Neural cell (in vitro differentiated cells): Measurements from ENCODE around the gene MAP3K5. TPM values are rescaled to one million over a fixed set of nuclear protein-coding genes. Genes with fewer than 3 reads are reported as not detected.

Source experiments
- H2AFZ ChIP-seq: fragments of 200-600, 300-800 bp; sonication (generic), shearing (Covaris generic); 2 replicates; pipeline ENCODE4 v1.6.0; 2014; ENCODE audit warnings: low read depth, mild to moderate bottlenecking, antibody characterized with exemption, low read length, moderate library complexity
- H3F3A ChIP-seq: fragments of 200-600 bp; shearing (Covaris generic); 2 replicates; pipeline ENCODE4 v1.6.1; 2016; ENCODE audit warnings: mild to moderate bottlenecking, moderate library complexity, mixed read lengths, antibody characterized with exemption, low read length; ENCODE audit not compliant: insufficient read depth, poor library complexity, severe bottlenecking
- H3K27ac ChIP-seq: fragments of 200-600, 300-800 bp; sonication (generic), shearing (Covaris generic); 2 replicates; pipeline ENCODE4 v1.5.1; 2014; ENCODE audit warnings: mild to moderate bottlenecking, low read length, moderate library complexity
- H3K27me3 ChIP-seq: fragments of 300-800, 200-600 bp; sonication (generic), shearing (Covaris generic); 2 replicates; pipeline ENCODE4 v1.6.0; 2014; ENCODE audit warnings: mild to moderate bottlenecking, low read depth, low read length, moderate library complexity; ENCODE audit not compliant: insufficient read depth
- H3K36me3 ChIP-seq: fragments of 300-800, 200-600 bp; sonication (generic), shearing (Covaris generic); 2 replicates; pipeline ENCODE4 v1.5.1; 2014; ENCODE audit warnings: mild to moderate bottlenecking, antibody characterized with exemption, low read length, moderate library complexity; ENCODE audit not compliant: insufficient read depth
- H3K4me2 ChIP-seq: fragments of 300-800, 200-600 bp; sonication (generic), shearing (Covaris generic); 2 replicates; pipeline ENCODE4 v1.6.0; 2014; ENCODE audit warnings: mild to moderate bottlenecking, low read length
- H3K4me3 ChIP-seq: fragments of 300-800, 200-600 bp; sonication (generic), shearing (Covaris generic); 2 replicates; pipeline ENCODE4 v1.5.1; 2014; ENCODE audit warnings: mild to moderate bottlenecking, low read length, moderate library complexity
- H3K79me2 ChIP-seq: fragments of 200-600 bp; shearing (Covaris generic); replicated peaks from 2 replicates; pipeline ENCODE4 v1.6.0; 2014; ENCODE audit warnings: mild to moderate bottlenecking, low read length, moderate library complexity; ENCODE audit not compliant: insufficient read depth
- H3K9ac ChIP-seq: fragments of 300-800, 200-600 bp; sonication (generic), shearing (Covaris generic); 2 replicates; pipeline ENCODE4 v1.6.1; 2016; ENCODE audit warnings: mild to moderate bottlenecking, low read length, mixed read lengths
- H3K9me2 ChIP-seq: fragments of 200-600 bp; shearing (Covaris generic); 2 replicates; pipeline ENCODE4 v1.6.1; 2016; ENCODE audit warnings: mild to moderate bottlenecking, low read length, mixed read lengths; ENCODE audit not compliant: insufficient read depth
- H3K9me3 ChIP-seq: fragments of 200-600, 300-800 bp; sonication (generic), shearing (Covaris generic); 2 replicates; pipeline ENCODE4 v1.6.1; 2016; ENCODE audit warnings: mild to moderate bottlenecking, mixed run types, low read length, moderate library complexity, mixed read lengths
- H4K20me1 ChIP-seq: fragments of 200-600 bp; shearing (Covaris generic); 2 replicates; pipeline ENCODE4 v1.6.1; 2016; ENCODE audit warnings: mild to moderate bottlenecking, mixed run types; ENCODE audit not compliant: insufficient read depth
- CTCF ChIP-seq: fragments of 450-650 bp; IDR thresholded peaks from 2 replicates; pipeline ENCODE4 v1.5.1; 2014; ENCODE audit warnings: antibody characterized with exemption, mild to moderate bottlenecking, moderate library complexity; ENCODE audit not compliant: poor library complexity, severe bottlenecking
- EP300 ChIP-seq: fragments of 450-650 bp; conservative IDR thresholded peaks from 2 replicates; pipeline ENCODE4 v1.6.1; 2014; ENCODE audit warnings: antibody characterized with exemption, mild to moderate bottlenecking, moderate library complexity; ENCODE audit not compliant: poor library complexity, severe bottlenecking
- EZH2 ChIP-seq: fragments of 200-600, 300-800 bp; shearing (Covaris generic), sonication (generic); IDR thresholded peaks from 2 replicates; pipeline ENCODE4 v1.6.1; 2014; ENCODE audit warnings: antibody characterized with exemption, low read length, borderline replicate concordance, mild to moderate bottlenecking; ENCODE audit not compliant: insufficient read depth, poor library complexity, severe bottlenecking
- MXI1 ChIP-seq: fragments of 450-650 bp; conservative IDR thresholded peaks from 2 replicates; pipeline ENCODE4 v1.6.1; 2014; ENCODE audit warnings: antibody characterized with exemption, mild to moderate bottlenecking; ENCODE audit not compliant: poor library complexity, severe bottlenecking
- POLR2AphosphoS5 ChIP-seq: IDR thresholded peaks from 2 replicates; pipeline ENCODE4 v1.6.1; 2012
- RAD21 ChIP-seq: fragments of 450-650 bp; conservative IDR thresholded peaks from 2 replicates; pipeline ENCODE4 v1.6.1; 2014; ENCODE audit warnings: antibody characterized with exemption, mild to moderate bottlenecking, moderate library complexity
- REST ChIP-seq: IDR thresholded peaks from 2 replicates; pipeline ENCODE4 v1.6.1; 2012; ENCODE audit warnings: borderline replicate concordance
- SMC3 ChIP-seq: fragments of 450-650 bp; conservative IDR thresholded peaks from 2 replicates; pipeline ENCODE4 v1.6.1; 2014; ENCODE audit warnings: antibody characterized with exemption, mild to moderate bottlenecking, moderate library complexity; ENCODE audit not compliant: poor library complexity
- TAF1 ChIP-seq: IDR thresholded peaks from 2 replicates; pipeline ENCODE4 v1.6.1; 2012; ENCODE audit warnings: low read depth
- polyA plus RNA-seq: library from polyadenylated mRNA; depleted of rRNA; stranded (reverse); fragments of >200 nt; gene quantifications from 2 replicates; pipeline ENCODE4 v1.2.3, GENCODE V29; 2014

The MAP3K5 gene
- polyA plus RNA-seq, 1 donor from 2014 or later = 2.0 TPM

- Histone ChIP-seq H3K79me2 (no peaks in the 10 kb centered on the region), H2AFZ (no peak overlapping the region)
- TF ChIP-seq TAF1 (no peak), REST (no peak), EP300 (no peak), CTCF (no peak), EZH2 (no peak), MXI1 (no peak), POLR2AphosphoS5 (no peak), RAD21 (no peak), SMC3 (no peak)
These were observed 5.8 kb upstream of the MAP3K5 start for GRCh38 chr6:136798044-136798443.

GRCh38 chr6:136795996-136796395, 3.7 kb upstream of the MAP3K5 start:
- Histone ChIP-seq H3K27ac (no peak overlapping the region), H3F3A (peaks cover 3% of the 10 kb centered on the region), H3K9me3 (no peaks in the 10 kb centered on the region), H3K36me3 (no peaks in the 10 kb centered on the region), H3K9ac (no peak overlapping the region), H3K9me2 (no peaks in the 10 kb centered on the region), H3K79me2 (no peaks in the 10 kb centered on the region), H2AFZ (no peak overlapping the region), H3K27me3 (peaks cover 22% of the 10 kb centered on the region), H3K4me3 (no peak overlapping the region), H3K4me2 (no peak overlapping the region), H4K20me1 (no peaks in the 10 kb centered on the region)
- TF ChIP-seq EZH2 (no peak), POLR2AphosphoS5 (no peak), SMC3 (no peak), REST (no peak), CTCF (no peak), TAF1 (no peak), RAD21 (no peak), MXI1 (no peak), EP300 (no peak)

More at GRCh38 chr6:136798044-136798443, 5.8 kb upstream of the MAP3K5 start:
- H3K36me3 ChIP-seq = no peaks in the 10 kb centered on the region
- H3K27me3 ChIP-seq = peaks cover 5% of the 10 kb centered on the region
- no peaks in the 10 kb centered on the region for H4K20me1 ChIP-seq
- no peak overlapping the region for H3K4me3 ChIP-seq
- no peak overlapping the region for H3K9ac ChIP-seq
- H3K27ac ChIP-seq = no peak overlapping the region
- H3F3A ChIP-seq = peaks cover 3% of the 10 kb centered on the region
- no peaks in the 10 kb centered on the region for H3K9me2 ChIP-seq
- no peaks in the 10 kb centered on the region for H3K9me3 ChIP-seq
- H3K4me2 ChIP-seq = no peak overlapping the region
